SHP77 treated with DMSO at 0.1 percent for 48 hours (cell line): Measurements from ENCODE around the gene ESPNL.

Experiments
- DNase-seq: peaks from one replicate; lab custom pipeline; 2025; lab: John Stamatoyannopoulos, UW

ESPNL gene

DNA sequence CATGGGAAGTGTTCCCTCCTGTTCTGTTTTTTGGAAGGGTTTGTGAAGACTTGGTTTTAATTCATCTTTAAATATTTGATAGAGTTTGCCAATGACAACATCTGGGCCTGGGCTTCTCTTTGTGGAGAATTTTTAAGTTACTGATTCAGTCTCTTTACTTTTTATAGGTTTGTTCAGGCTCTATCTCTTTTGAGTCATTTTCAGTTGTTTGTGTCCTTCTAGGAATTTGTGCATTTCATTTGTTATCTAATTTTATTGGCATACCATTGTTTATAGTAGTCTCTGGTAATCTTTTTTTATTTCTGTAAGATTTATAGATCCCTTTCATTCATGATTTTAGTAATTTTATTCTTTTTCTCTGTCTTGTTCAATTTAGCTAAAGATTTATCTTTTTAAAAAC lies 24.7 kb upstream of the ESPNL start:
- DNase-seq = no peak

DNA sequence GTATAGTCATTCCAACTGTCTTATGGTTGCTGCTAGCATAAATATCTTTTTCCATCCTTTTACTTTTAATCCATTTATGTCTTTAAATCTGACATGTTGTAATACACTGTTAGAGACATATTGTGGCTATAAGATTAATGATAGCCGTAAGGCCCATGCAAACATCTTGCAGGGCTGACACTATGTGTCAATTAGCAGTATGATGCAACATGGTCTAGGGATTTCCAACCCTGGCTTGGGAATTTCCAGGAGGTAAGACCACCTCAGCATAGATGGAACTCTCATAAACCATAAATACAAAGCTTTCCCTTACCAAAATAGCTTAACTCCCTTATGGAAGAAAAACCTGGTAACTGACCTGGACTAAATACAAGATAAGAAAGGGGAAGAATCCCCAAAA lies 22.8 kb upstream of the ESPNL start:
- DNase-seq = no peak

DNA sequence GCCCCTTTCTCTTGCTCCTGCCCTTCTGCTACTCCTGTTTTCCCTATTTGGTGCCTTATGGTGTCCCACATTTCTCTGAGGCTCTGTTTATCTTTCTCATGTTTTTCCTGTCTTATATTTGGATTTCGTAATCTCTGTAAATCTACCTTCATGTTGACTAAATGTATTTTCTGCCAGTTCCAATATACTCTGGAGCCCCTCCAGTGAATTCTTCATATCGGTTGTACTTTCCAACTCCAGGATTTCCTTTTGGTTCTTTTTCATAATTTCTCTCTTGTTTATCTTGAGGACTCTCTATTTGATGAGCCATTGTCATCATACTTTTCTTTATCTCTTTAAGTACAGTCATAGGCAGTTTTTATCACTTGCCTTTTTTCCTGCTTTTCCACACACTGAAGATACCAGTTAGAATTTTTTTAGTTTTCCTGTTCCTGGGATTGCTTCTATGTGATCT lies 20.2 kb upstream of the ESPNL start:
- no peak for DNase-seq

DNA sequence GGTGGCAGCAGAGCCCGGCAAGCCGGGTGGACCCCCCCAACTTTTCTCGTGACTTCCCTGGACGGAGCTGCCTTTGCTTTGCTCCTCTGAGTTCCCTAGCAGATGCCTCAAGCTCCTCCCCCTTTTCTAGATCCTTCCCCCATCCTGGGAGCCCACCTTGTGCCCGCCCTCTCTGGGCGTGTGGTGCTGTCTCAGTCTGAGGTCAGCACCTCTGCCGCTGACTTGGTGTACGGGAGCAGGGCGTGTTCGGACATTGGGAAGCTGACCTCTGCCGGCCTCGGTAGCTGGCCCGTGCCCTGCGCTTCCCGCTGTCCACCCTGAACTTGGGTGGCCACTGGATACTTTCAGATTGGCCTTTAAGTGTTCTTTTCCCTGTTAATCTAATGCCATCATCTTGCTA lies 19.6 kb upstream of the ESPNL start:
- DNase-seq = no peak

DNA sequence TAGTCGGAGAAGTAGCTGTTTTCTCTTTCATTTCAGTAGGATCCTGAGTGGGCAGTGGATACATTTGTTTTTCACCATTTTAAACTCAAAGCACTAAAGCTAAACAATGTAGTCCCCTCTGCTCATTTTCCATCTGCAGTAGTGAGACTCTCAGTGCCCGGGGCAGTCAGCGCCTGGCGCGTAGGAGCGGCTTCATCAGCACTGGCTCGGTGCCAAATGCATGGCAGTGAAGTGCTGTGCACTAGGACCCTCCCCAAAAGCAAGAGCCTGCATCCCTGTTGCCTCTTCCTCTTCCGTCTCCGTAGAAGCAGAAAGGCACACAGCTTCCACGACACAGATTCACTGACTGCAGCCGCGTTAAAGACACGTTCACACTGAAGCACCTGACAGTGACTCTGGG lies 19.0 kb upstream of the ESPNL start:
- DNase-seq = no peak

DNA sequence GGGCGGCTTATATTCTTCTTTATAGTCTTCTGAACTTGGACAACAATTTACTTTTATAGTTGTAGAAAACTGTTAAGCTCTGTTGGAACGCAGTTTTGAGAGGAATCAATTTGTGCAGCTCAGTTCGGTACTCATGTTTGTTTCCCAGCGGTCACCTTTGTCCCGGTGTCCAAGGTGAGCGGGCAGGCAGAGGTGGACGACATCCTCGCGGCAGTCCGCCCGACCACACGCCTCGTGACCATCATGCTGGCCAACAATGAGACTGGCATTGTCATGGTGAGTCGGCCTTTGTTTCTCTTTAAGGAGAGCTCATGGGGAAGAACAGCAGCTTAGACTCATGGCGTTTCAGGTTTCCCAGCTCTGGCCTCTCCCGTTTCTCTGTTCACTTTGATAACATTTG lies 18.6 kb upstream of the ESPNL start:
- no peak for DNase-seq

DNA sequence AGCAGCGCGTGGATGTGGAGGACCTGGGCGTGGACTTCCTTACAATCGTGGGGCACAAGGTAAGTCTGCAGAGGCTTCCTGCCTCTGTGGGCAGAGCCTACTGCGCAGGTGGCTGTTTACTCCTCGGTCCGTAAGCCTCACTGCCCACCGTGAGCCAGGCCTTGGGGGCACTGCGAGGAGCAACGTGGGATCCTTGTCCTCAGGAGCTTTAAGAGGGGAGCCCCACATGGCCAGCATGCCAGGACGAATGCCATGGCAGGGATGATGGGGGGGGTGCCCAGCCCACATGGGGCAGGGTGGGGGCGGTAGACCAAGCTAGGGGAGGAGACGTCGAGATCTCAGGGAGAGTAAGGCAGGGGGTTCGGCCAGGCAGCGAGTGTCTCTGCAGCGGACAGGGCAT lies 18.0 kb upstream of the ESPNL start:
- no peak for DNase-seq

DNA sequence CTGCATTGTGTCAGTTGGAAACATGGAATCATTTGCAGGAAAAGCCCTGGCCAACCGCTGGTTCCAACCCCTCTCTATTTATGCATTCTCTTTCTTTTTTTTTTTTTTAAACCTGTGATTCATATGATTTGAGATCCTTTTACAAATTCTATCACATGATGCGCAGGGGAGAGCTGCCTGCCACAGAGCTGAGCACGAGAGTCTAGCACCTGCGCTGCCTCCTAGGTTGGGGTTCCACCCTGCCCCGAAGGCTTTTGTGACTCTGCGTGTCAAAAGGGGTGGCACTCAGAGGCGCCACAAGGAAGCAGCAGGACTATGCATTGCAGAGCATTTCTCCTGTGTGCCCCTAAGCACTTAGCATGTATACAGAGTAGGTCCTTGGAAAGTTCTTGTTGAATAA lies 17.3 kb upstream of the ESPNL start:
- no peak for DNase-seq

DNA sequence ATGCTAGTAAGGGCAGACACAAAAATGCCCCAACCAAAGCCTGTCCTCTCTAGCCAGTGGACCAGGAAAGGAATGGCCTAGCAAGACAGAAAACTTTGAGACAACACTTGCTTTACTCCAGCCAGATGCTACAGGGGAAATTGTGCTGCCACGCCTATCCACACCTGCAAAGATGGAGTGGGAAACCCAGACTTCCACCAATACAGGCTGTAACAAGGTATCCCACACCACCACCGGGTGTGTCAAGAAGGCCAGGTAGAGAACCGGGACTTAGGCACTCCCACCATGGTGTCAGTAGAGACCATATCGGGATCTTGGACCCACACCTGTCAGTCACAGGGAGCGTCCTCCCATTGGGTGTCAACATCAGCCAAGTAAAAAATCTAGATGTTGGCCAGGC lies 16.2 kb upstream of the ESPNL start:
- no peak for DNase-seq

DNA sequence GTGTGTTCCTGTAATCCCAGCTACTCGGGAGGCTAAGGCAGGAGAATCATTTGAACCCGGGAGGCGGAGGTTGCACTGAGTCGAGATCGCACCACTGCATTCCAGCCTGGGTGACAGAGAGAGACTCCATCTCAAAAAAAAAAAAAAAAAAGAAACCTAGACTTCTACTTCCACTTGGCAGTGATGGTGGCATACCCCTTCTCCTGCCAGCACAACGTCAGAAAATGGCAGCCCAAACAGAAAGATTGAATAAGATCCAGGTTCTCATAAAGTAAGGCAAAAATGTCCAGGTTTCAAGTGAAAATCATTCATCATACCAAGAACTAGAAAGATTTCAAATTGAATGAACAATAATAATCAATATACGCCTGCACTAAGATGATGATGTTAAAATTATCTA lies 15.4 kb upstream of the ESPNL start:
- no peak for DNase-seq

DNA sequence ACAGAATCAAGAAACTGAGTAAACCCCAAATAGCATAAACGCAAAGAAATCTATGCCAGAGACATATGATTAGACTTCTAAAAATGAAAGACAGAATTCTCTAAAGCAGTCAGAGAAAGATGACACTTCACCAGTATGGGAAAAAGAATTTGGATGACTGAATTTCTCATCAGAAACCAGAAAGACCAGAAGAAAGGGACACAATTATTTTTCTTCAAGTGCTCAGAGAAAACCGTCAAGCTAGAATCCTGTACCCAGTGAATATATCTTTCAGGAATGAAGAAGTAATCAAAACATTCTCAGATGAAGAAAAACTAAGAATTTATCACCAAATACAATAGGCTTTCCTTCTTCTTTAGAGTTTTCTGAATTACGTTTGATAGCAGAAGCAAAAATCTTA lies 14.2 kb upstream of the ESPNL start:
- no peak for DNase-seq

DNA sequence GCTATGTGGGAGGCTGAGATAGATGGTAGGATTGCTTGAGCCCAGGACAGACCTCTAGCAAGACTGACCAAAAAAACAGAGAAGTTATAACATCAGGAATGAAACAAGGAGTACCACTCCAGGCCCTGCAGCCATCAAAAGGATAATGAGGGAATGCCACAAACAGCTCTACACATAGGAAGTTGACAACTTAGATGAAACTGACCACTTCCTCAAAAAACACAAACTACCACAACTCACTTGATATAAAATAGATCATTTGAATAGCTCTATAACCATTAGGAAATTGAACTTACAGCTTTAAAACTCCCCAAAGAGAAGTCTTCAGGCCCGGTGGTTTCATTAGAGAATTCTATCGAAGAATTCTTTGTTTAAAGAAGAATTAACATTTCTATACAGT lies 12.9 kb upstream of the ESPNL start:
- DNase-seq = no peak

DNA sequence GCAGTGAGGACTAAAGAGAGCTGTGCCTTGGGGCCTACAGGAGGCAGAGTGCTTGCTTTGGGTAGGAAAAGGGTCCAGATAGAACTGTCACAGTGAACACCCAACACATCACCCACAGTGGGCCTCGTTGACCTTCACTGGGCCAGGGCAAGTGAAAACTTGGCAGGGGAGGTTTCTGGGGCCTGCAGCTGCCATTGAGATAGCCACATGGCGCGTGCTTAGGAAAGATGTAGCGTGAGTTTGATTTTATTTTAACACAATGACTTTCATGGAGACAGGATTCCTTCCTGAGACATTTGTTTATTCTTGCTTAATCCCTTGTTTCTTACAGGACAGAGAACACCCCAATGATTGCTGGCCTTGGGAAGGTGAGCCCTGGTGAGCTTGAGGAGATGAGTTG lies 9.3 kb upstream of the ESPNL start:
- no peak for DNase-seq

DNA sequence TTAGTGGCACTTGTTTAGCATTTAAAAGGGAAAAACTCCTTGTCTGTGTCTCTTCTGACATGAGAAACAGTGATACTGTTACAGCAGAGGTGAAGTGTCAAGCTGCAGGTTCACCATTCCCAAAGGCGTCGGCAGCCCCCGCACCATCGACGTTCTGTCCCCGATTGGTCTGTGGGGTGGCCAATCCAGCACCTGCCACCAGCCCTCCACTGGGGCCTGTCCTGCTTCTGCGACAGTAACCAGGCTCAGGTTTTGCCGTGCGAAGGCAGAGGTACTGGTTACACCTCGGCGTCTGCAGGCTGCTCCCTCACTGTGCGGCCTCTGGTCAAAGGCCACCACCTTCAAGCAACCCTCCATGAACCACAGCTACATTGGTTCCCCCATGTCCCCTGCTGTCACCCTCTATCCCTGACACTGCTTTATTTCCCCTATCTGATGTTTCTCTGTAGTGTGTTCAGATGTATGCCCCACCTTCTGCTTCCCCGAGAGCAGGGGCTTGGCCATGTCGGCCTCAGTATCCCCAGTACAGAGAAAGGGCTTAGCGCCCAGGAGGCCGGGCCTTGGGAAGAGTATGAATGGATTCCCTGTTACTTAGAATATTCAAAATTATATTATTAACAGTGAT lies 8.6 kb upstream of the ESPNL start:
- no peak for DNase-seq

DNA sequence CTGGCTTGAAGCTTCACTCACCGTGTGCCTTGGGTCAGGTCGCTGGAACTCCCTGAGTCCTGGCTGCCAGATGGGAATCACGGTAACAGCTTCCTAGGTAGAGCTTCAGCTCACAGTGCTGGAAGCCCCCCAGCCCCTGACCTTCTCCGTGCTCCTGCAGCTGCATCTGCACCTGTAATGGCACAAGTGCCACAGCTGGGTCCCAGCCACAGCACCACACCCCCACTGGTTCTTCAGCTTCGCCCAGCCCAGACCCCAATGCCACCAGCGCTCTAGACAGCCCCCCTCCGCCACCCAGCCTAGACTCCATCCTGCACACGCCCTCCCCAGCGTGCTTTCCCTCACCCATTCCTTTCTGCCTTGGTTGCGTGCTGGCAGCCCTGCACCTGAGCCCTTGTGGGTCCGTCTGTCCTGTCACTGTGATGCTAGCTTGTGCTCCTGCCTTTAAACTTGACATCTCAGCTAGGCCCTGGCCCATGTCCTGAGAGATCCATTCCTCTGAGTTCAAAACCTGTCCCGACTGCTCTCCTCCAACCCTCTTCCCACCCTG lies 7.6 kb upstream of the ESPNL start:
- no peak for DNase-seq

DNA sequence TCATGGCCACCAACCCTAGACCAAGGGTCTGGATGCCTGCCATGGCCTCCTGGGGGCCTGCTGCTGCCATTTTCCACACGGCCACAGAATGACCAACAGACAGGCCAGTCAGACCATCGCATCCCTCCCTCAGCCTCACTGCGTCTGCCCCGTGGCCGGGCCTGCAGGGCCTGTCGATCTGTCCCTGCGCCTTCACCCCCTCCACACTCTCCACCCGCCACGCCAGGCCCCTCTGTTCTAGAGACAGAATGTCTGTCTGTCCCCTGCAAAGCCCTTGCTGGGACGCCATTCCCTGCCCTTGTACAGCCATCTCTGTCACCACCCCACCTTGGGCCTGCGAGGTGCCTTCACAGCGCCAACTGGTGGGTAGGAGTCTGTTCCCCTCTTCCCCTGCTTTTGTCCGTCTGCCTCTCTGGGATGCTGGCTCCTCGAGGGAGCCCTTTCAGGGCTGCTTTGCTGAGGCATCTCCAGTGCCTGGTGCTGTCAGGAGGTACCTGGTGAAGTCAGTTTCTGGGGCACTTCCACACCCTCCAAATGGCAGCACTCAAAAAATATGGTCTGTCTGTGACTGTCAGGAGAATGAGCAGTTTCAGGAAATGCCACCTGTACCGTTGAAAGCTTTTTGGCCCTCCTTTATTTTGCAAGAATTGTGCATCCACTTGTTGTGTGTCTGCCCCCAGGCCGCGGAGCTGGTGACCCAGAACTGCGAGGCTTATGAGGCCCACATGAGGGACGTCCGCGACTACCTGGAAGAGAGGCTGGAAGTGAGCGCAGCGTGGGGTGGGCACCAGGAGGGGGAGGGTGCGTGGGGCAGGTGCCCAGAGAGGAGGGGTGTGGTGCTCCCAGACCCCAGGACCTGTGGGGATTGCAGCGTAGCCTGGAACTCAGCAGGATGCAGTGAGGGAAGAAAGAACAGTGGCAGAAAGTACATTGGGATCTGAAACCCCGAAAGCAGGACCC lies 6.7 kb upstream of the ESPNL start:
- DNase-seq = no peak

DNA sequence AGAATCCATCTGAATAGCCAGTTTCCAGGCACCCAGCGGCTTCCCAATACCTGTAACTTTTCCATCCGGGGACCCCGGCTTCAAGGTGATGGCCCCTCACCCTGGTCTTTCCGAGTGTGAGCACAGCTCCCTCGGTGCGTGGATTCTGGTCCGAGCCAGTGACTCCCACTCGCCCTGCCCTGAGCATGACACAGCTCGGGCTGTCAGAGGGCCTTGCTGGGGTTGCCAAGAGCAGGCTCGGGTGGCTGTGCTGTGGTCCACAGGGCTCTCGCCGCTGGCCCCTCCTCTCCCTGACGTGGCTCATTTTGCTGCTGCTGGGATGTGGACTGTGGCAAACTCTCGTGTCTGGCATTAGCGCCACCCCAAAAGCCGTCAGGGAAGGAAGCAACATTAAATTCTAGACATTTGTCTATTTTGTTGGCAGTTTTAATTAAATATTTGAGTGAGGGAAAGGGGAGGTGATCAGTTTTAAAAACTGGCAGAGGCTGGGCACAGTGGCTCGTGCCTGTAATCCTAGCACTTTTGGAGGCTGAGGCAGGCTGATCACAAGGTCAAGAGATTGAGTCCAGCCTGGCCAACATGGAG lies 5.6 kb upstream of the ESPNL start:
- no peak for DNase-seq

DNA sequence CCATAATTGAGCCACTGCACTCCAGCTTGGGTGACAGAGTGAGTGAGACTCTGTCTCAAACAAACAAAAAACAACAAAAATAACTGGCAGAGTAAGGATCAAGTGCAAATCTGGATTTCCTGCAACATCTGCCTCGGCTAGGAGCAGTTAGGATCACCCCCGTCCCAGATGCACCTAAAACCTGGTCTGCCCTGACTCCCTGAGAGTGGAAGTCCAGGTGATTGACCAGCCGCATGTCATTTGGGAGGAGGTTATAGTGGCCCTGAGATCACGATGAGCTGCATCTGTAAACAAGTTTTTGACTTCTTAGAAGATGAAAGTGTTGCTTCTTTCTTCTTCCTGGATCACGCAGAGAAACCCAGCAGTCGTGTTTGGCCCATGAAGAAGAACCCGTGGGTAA lies 5.0 kb upstream of the ESPNL start:
- DNase-seq = no peak

DNA sequence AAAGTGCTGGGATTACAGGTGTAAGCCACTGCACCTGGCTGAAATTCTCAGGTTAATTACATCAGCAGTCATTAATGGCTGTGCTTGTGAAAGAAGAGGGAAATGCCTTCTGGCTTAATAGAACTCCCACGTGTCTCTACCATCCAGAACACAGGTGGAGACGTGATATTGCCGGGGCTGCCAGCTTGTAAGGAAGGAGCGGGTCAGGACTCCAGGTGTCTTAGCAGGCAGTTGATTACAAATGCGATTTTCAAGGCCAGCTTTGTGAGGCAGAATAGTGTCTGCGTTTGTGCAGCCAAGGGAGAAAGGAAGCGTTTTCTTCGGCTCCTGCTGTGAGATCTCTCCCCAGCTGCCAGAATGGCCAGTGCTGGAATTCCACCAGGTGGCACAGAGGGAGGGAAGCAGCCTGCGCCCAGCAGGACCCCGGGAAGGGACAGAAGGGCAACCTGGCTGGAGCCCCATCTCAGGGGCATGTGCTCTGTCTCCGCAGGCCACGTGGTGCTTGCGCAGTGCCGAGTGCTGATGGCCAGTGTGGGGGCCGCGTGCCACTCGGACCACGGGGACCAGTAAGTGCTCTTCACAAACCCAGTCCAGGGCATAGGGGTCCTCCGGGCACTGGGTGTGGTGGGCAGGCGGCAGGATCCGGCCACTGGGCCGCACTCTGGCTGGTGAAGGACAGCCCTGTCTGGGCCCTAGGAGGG lies 3.7 kb upstream of the ESPNL start:
- no peak for DNase-seq

DNA sequence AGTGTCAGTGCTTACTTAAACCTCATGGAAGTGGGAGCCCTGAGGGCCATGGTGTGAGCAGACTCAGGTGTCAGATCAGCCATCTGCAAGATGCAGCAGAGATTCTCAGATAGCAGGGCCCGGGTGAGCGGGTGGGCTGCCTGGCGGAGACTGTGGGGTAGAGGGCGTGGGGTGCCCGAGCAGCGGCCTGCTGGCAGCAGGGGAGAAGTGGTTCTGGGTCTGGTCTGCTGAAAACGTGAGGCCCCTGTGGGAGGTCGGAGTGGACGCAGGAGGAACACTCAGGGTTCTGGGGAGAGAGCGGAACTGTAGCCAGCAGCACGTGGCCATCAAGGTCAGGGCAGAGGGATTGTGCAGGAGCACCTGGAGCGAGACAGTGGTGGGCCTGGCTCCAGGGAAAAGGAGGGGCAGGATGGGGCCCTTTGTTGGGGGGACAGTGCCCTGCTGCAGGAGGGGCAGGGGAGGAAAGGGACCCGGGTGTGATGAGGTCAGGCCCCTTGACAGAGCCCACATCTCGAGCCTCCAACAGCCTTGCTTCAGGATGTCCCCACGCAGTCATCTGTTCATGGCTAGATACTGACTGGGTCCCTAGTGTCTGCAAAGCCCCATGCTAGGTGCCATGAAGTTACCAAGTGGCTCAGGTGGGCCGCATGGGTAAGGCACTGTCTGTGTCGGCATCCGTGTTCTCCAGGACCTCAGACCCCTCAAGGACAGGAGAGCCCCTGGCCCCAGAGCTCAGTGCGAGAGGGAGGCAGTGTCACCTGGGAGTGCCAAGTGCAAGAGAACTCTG lies 2.7 kb upstream of the ESPNL start:
- DNase-seq = no peak
